AG10803 (cell line): ENCODE data around the gene PPEF2.
A peak's percentile ranks its signal among the peaks of the same experiment; 100 is the strongest.

Experiments
- DNase-seq: peaks from one replicate; pipeline ENCODE4 v3.0.0; 2010; ENCODE audit warnings: low read depth
- H3K4me3 ChIP-seq: 2 replicates; pipeline ENCODE4 v1.5.1; 2011; ENCODE audit warnings: mild to moderate bottlenecking, low read length, control low read depth
- TF ChIP-seq, protein P1 (sequence below): conservative IDR thresholded peaks from 2 replicates; pipeline ENCODE4 v1.5.1; 2011; ENCODE audit warnings: mild to moderate bottlenecking, low read length, control low read depth, inconsistent platforms

Gene PPEF2

DNA sequence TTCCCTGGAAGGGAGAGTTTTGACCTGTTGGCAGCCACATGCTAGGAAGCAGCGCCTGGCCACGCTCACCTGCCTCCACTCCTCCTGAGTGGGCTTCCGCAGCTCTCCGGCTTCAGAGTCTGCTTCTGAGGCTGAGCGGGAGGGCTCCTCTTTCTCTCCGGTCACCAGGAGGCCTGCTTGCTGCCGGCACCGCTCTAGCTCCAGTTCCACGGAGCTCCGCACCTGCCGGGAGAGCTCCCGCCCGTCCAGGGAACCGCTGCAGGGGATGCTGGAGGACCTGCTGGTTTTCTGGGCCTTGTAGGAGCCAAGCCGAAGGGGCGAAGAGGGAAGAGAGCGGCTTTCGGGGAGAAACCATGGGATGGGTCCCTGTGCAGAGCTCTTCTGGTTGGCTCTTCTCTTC lies 26.0 kb downstream of the PPEF2 start:
- TF ChIP-seq, protein P1, sequence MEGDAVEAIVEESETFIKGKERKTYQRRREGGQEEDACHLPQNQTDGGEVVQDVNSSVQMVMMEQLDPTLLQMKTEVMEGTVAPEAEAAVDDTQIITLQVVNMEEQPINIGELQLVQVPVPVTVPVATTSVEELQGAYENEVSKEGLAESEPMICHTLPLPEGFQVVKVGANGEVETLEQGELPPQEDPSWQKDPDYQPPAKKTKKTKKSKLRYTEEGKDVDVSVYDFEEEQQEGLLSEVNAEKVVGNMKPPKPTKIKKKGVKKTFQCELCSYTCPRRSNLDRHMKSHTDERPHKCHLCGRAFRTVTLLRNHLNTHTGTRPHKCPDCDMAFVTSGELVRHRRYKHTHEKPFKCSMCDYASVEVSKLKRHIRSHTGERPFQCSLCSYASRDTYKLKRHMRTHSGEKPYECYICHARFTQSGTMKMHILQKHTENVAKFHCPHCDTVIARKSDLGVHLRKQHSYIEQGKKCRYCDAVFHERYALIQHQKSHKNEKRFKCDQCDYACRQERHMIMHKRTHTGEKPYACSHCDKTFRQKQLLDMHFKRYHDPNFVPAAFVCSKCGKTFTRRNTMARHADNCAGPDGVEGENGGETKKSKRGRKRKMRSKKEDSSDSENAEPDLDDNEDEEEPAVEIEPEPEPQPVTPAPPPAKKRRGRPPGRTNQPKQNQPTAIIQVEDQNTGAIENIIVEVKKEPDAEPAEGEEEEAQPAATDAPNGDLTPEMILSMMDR = no peak

DNA sequence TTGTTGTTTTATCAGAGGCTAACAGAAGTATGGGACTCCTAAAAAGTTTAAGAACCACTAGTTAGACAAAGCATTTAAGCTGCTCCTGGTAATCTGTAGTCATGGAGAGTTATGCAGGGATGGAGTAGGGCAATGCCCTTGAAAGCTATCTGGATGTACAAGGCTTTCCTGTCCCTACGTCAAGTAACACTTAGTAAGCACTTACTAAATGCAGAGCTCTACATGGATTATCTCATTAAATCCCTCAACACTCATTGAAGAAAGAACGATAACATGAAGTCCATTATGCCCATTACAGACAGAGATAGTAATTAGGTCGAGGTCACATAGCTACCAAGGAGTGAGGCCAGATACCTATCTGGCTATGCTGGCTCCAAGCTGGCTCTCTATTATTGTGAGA lies 33.2 kb downstream of the PPEF2 start:
- no peak overlapping the region for H3K4me3 ChIP-seq
- TF ChIP-seq, protein P1 = no peak
- no peak for DNase-seq

More for the DNA sequence above, 26.0 kb downstream of the PPEF2 start:
- H3K4me3 ChIP-seq = no peak overlapping the region
- no peak for DNase-seq

DNA sequence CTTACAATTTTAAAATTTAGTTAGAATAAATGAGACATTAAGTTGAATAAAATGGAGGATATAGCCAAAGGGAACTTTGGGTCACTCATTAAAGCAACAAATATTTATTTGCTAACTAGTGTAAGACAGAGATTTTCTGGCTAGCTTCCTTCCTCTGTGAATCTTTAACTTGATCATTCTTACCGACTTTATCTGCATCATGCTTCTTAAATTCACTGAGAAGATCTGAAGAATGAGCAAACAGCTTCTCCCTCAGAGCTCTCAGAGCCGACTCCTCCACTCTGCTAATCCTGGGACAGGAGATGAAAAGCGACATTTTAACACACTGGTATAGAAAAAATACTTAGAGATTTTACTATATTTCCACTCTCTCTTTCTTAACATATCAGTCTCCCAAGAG lies 35.1 kb downstream of the PPEF2 start:
- no peak for DNase-seq
- no peak overlapping the region for H3K4me3 ChIP-seq
- TF ChIP-seq, protein P1 = no peak

DNA sequence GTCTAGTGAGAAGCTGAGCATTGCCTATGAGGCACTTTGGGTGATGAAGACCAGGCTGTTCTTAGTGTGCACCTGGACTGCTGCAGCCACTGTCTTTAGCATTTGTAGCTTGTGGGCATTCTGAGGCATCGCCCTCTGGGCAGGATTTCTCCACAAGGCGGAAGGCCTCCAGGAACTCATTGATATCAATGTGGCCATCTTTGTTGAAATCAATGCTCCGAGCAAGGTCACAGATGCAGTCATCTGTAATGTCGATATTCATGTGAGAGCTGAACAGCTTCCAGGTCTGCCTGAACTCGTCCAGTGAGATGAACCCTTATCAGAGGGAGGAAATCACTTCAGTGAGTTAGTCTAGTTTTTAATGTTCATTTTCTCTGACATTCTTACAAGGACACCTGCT lies 41.6 kb downstream of the PPEF2 start:
- no peak for DNase-seq
- H3K4me3 ChIP-seq = no peak overlapping the region
- TF ChIP-seq, protein P1 = no peak

DNA sequence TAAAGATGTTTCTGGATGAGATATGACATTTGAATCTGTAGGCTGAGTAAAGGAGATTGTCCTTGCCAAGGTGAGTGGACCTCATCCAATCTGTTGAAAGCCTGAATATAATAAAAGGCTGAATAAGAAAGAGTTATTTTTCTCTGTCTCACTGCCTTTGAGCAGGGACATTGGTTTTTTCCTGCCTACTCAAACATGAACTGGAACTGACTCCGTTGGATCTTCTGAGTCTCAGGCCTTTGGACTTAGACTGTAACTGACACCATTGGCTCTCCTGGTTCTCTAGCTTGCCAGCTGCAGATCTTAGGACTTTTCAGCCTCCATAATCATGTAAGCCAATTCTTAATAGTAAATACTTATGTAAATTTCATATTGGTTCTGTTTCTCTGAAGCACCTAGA lies 43.5 kb downstream of the PPEF2 start:
- no peak for DNase-seq
- H3K4me3 ChIP-seq = no peak overlapping the region
- TF ChIP-seq, protein P1 = no peak

DNA sequence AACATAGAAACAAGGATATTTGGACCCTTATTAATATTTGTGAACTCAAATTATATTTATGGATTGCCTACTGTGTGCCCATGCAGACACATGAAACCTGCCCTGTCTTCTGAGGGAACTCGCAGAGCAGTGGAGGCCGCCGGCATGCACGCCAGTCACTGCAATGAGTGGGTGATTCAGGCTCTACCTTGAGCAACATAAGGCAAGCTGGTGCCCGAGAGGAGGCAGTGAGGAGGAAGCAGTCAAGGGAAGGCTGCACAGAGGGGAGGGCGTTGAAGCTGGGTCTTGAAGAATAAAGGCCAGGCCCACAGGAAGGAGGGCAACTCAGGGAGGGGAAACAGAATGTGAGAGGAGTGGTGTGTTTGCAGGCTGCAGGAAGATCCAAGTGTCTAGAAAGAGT lies 52.8 kb downstream of the PPEF2 start:
- TF ChIP-seq, protein P1 = no peak
- no peak overlapping the region for H3K4me3 ChIP-seq
- DNase-seq = no peak

DNA sequence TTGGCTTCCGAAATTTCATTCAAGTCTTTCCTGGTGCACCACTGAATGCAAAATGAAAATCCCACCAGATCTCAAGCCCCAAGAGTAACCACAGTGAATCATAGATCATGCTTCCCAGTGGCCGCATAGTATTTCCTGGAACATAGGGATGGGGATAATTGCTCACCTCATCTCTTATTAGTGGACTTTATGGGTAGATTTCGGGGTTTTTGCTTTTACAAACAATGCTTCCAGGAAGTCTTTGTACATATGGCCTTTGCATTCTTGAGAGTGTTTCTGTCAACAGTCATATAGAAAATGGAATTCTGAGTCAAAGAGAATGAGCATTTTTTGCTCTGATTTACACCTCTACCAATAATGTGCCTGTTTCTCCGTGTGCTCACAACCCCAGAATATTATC lies 53.4 kb downstream of the PPEF2 start:
- no peak overlapping the region for H3K4me3 ChIP-seq
- peak; percentile 57 for DNase-seq
- TF ChIP-seq, protein P1 = no peak
